Left hindlimb (tissue), 1 donor: Measurements from ENCODE around the gene OR2H2.
A peak's percentile ranks its signal among the peaks of the same experiment; 100 is the strongest.

ENCODE experiments used
- DNase-seq: peaks from one replicate; pipeline ENCODE4 v3.0.0-alpha.2; 2018

Gene OR2H2

GRCh38 chr6:29593199-29593855 is 8.4 kb downstream of the OR2H2 start:
- DNase-seq: no peak

GRCh38 chr6:29596381-29596900 is 11.5 kb downstream of the OR2H2 start:
- DNase-seq: no peak

GRCh38 chr6:29597184-29597583 is 12.3 kb downstream of the OR2H2 start:
- DNase-seq: no peak

GRCh38 chr6:29598172-29598747 is 13.3 kb downstream of the OR2H2 start:
- no peak for DNase-seq

DNA sequence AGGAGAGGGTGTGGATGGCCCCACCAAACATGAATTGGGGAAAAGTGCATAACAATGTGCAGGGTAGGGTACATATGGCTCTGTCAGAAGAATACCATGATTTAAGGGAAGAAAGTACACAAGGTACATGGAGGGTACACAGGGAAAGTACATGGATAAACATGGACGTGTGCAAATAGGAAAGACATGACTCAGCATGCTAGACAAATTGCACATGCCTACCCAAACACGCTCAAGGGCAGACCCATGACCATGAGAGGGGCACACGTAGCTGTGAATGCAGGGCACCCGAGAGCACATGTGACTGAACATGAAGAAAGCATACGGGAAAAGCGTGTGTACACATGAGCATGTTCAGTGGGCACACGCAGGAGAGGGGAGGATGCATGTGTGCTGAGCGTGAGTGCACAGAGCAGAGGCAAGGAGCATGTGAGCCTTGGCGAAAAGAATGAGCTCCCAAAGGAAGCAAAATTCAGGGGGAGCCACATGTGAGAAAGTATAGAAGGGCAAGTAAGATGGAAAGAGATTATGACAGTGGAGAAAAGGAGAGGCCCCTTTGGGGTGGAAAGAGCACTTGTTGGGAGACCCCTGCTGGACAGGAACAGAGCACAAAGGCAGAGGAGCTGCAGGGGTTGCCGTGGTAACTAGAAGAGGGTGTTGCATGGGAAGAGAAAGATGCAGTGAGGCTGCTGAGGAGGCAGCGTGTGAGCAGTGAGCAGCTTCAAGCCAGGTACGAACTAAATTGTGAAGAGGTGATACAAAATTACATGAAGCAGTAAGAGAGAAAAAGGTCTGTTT is 17.8 kb downstream of the OR2H2 start:
- no peak for DNase-seq

DNA sequence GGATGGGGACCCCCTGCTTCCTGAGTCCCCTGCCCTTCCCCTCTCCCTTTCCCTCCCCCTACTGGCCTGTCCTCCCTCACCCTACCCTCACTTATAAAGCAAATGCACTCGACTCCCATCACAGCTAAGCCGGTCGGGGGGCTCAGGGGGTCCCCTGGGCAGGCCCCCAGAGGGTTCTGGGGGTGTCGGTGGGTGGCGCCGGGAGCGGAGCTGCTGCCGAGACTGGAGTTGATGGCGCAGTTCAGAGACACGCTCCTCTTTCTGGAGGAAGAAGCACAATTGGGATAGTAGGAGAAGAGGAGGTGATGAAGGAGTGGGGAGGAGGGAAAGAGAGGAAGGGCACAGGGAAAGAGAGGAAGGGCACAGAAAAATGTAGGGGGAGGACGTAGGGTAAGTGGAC is 18.5 kb downstream of the OR2H2 start:
- no peak for DNase-seq

DNA sequence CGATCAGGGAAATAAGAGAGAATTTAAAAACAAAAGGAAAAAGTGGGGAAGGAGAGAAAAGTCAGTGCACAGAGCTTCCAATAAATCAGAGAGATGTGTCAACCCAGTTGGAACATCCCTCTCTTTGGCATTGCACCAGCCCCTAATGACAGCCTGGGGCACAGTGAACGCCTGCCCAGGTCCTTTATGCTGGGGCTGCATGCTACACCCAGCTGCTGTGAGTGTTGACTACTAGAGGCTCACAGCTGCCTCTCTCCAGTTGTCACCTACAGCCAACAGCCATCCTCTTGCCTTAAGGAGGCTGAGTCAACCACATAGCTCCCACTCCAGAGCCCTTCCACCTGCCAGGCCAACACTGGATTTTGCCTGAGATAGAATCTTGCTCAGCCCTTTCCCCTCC is 19.0 kb downstream of the OR2H2 start:
- DNase-seq: peak; percentile 42

DNA sequence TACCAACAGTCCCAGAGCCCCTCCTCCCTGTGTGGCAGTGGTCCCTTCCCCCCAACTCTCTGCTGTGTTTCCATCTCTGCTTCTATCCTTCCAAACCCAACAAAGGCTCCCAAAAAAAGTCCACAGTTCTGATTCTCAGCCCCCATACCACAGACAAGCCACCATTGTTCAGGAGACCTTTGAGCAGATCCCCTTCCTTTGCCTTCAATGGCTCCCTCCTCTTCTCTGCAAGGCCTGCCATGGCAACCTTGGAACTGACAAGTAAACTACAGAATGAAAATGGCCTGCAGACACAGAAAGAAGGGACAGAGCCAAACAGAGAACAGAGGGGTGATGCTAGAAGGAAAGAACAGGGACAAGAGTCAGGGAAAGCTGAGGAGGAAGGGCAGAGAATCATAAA is 23.2 kb downstream of the OR2H2 start:
- DNase-seq: no peak

DNA sequence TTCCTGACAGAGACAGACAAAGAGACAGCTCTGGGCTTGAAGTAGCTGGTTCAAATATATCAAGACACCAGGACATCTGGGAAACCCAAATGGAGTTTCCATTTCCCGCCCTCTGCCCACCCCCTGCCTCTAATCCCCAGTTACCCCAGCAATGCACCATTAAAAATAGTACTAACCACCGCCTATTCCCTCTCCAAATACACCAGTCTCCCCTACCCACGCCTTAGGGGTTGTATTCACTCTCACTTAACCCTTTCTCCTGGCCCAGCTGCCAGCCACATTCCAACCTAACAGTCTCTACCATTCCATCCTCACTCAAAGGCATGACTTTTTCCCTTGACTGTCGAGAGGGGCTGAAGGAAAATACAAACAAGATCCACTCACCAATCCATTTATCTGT is 25.6 kb downstream of the OR2H2 start:
- DNase-seq: no peak

DNA sequence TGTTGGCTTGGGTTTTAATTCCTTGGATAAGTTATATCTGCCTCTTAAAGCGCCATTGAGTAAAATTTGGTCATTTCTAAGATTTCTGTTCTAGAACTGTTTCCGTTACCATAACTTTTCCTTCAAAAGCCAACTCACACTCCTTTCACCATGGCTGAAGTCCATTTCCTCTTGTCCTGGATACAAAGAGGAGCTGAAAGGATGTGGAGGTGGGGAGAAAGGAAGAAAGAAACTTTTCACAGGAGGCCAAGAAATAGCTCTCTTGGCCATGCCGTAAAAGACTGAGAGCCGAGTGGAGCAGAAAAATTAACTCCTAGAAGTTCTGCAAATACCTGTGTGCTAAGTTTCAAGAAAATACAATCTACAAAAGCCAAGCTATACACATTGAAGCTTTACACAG is 26.5 kb downstream of the OR2H2 start:
- DNase-seq: no peak

GRCh38 chr6:29617782-29618554 is 33.0 kb downstream of the OR2H2 start:
- no peak for DNase-seq

GRCh38 chr6:29619578-29620160 is 34.7 kb downstream of the OR2H2 start:
- no peak for DNase-seq

DNA sequence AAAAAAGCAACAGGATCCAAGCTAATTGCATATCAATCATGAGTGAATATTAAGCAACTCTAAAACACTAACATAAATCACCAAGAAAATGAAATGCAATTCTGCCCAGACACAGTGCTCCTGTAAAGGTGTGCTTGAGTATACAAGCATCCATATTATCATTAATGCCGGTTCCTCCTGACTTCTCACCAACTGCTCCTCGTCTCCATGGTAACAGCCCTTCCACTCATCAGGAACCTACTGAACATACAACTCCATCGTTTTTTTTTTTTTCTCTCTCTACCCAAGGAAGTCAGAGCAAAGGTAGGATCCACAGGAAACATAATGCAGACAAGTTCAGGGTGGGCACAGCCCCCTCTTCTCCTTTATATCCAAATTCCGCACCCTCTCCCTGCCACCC is 35.7 kb downstream of the OR2H2 start:
- DNase-seq: no peak

DNA sequence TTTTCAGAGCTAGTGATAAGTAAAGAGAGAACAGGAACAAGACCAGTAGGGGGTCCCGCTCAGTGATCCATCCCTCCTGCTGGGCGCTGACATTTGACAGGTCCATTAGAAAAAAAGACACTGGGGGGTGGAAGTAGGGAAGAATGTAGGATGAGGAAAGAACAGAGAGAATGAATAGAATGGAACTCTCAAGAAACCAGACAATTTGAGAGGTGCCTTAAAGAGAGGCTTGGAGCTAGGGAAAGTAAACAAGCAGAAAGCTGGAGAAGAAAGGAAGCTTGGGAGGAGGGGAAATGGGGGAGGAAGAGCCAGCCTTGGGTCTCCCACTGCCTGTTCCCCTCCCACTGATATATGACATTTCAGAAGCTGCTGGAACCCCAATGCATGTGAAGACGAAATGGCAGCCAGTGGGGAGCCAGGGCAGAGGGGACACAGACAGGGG is 39.6 kb downstream of the OR2H2 start:
- no peak for DNase-seq

GRCh38 chr6:29625337-29625930 is 40.5 kb downstream of the OR2H2 start:
- no peak for DNase-seq

DNA sequence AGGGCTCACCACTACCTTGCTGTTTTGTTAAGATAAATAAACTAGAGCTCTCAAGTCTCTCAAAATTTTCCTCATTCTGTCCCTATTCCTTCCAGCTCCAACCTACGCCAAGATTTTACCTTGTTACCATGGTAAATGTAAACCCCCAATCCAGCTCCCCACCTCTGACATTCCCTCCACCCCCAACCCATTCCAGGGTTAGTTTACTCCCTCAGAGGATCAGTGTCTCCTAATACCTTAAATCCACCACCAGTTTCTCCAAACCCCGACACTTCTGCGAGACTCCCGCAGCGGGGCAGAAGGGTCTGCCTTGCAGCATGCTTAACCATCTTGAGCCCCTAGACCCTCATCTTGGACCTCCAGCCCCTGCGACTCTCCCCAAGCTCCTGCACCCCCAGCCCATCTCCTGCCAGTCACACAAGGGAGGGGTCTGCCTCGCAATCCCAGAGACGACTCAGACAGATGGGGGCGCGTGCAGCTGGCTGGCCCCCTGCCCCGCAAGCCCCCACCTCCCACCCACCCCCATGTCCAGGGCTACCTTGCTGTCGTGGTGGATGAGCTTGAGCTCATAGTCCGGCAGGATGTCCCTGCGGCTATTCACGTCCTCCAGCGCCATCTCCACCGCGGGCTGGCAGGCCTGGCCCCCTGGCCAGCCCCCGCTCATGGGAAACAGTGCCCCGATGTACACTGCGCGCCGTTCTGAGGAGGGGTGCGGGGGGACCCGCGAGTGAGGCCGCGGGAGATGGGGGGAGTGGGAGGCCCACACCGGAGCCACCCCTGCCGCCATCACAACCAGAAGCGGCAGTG is 42.2 kb downstream of the OR2H2 start:
- DNase-seq: peak; percentile 64

GRCh38 chr6:29627755-29628418 is 43.0 kb downstream of the OR2H2 start:
- peak; percentile 93 for DNase-seq

GRCh38 chr6:29628419-29629281 is 43.7 kb downstream of the OR2H2 start:
- peak; percentile 84 for DNase-seq

GRCh38 chr6:29629571-29629970 is 44.6 kb downstream of the OR2H2 start:
- DNase-seq: no peak

- DNase-seq: no peak
Measured at GRCh38 chr6:29630315-29630714, 45.4 kb downstream of the OR2H2 start.
